WTC11 (cell line): ENCODE data around the gene RAB33A.

Source experiments
- ESRRA ChIP-seq: sonication (generic); formaldehyde crosslinking; IDR thresholded peaks from 2 replicates; pipeline ENCODE4 v1.8.1; 2022; ENCODE audit warnings: mild to moderate bottlenecking, missing genetic modification reagents, borderline replicate concordance
- ZNF317 ChIP-seq: sonication (generic); formaldehyde crosslinking; IDR thresholded peaks from 2 replicates; pipeline ENCODE4 v1.8.1; 2023; ENCODE audit warnings: low read depth, mild to moderate bottlenecking, moderate library complexity, missing genetic modification reagents, borderline replicate concordance
- ZNF671 ChIP-seq: fragments of 250-450 bp; sonication (Bioruptor Pico); IDR thresholded peaks from 2 replicates; pipeline ENCODE4 v1.8.0; 2021; ENCODE audit warnings: mild to moderate bottlenecking
- TF ChIP-seq, protein P1 (sequence below): fragments of 200-600 bp; IDR thresholded peaks from 2 replicates; pipeline ENCODE4 v1.8.0; 2022; ENCODE audit warnings: antibody characterized with exemption
- TF ChIP-seq, protein P2 (sequence below): sonication (generic); formaldehyde crosslinking; IDR thresholded peaks from 2 replicates; pipeline ENCODE4 v1.8.1; 2023; ENCODE audit warnings: mild to moderate bottlenecking, moderate library complexity, missing genetic modification reagents
- TF ChIP-seq, protein P3 (sequence below): sonication (generic); formaldehyde crosslinking; IDR thresholded peaks from 2 replicates; pipeline ENCODE4 v1.8.1; 2022; ENCODE audit warnings: low read depth, missing genetic modification reagents, borderline replicate concordance
- TF ChIP-seq, protein P4 (sequence below): sonication (generic); formaldehyde crosslinking; IDR thresholded peaks from 2 replicates; pipeline ENCODE4 v1.8.1; 2022; ENCODE audit warnings: missing genetic modification reagents, borderline replicate concordance

DNA sequence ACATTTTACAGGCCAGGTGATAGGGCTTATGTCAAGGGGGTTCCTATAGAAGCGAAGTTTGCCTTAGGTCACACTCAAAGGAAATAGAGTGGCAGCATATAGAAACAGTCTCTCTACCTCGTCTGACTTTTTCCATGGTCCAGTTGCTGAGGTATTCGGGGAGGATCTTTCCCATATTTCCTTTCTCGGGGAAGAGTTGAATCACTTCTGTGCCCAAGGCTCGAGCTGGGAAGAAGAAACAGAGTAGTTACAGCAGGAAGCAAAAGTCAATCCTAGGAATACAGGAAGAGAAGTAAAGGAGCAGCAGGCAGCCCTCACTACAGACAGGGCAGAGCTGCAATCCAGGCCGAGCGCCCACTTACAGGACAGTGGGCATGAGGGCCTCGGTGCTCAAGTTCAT, 34.8 kb upstream of the RAB33A start:
- TF ChIP-seq, protein P1, sequence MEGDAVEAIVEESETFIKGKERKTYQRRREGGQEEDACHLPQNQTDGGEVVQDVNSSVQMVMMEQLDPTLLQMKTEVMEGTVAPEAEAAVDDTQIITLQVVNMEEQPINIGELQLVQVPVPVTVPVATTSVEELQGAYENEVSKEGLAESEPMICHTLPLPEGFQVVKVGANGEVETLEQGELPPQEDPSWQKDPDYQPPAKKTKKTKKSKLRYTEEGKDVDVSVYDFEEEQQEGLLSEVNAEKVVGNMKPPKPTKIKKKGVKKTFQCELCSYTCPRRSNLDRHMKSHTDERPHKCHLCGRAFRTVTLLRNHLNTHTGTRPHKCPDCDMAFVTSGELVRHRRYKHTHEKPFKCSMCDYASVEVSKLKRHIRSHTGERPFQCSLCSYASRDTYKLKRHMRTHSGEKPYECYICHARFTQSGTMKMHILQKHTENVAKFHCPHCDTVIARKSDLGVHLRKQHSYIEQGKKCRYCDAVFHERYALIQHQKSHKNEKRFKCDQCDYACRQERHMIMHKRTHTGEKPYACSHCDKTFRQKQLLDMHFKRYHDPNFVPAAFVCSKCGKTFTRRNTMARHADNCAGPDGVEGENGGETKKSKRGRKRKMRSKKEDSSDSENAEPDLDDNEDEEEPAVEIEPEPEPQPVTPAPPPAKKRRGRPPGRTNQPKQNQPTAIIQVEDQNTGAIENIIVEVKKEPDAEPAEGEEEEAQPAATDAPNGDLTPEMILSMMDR, result no peak
- TF ChIP-seq ZNF317 (CRISPR knock-in tag) (no peak), ZNF671 (CRISPR knock-in tag) (no peak), ESRRA (CRISPR knock-in tag) (no peak)
- TF ChIP-seq, protein P2, sequence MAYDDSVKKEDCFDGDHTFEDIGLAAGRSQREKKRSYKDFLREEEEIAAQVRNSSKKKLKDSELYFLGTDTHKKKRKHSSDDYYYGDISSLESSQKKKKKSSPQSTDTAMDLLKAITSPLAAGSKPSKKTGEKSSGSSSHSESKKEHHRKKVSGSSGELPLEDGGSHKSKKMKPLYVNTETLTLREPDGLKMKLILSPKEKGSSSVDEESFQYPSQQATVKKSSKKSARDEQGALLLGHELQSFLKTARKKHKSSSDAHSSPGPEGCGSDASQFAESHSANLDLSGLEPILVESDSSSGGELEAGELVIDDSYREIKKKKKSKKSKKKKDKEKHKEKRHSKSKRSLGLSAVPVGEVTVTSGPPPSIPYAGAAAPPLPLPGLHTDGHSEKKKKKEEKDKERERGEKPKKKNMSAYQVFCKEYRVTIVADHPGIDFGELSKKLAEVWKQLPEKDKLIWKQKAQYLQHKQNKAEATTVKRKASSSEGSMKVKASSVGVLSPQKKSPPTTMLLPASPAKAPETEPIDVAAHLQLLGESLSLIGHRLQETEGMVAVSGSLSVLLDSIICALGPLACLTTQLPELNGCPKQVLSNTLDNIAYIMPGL (CRISPR knock-in tag), result no peak
- TF ChIP-seq, protein P3, sequence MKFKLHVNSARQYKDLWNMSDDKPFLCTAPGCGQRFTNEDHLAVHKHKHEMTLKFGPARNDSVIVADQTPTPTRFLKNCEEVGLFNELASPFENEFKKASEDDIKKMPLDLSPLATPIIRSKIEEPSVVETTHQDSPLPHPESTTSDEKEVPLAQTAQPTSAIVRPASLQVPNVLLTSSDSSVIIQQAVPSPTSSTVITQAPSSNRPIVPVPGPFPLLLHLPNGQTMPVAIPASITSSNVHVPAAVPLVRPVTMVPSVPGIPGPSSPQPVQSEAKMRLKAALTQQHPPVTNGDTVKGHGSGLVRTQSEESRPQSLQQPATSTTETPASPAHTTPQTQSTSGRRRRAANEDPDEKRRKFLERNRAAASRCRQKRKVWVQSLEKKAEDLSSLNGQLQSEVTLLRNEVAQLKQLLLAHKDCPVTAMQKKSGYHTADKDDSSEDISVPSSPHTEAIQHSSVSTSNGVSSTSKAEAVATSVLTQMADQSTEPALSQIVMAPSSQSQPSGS (CRISPR knock-in tag), result no peak
- TF ChIP-seq, protein P4, sequence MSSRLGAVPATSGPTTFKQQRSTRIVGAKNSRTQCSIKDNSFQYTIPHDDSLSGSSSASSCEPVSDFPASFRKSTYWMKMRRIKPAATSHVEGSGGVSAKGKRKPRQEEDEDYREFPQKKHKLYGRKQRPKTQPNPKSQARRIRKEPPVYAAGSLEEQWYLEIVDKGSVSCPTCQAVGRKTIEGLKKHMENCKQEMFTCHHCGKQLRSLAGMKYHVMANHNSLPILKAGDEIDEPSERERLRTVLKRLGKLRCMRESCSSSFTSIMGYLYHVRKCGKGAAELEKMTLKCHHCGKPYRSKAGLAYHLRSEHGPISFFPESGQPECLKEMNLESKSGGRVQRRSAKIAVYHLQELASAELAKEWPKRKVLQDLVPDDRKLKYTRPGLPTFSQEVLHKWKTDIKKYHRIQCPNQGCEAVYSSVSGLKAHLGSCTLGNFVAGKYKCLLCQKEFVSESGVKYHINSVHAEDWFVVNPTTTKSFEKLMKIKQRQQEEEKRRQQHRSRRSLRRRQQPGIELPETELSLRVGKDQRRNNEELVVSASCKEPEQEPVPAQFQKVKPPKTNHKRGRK (CRISPR knock-in tag), result no peak
